Heart left ventricle (tissue), 13 donors: ENCODE measurements around the gene PEAR1.

Experiments used
- POLR2A ChIP-seq, 2 donors: fragments of 450-650 bp; IDR thresholded peaks; one replicate each; pipeline ENCODE4 v1.6.1; 2017; ENCODE audit warnings: antibody characterized with exemption in 2 of 2, mild to moderate bottlenecking in 2 of 2, moderate library complexity in 2 of 2
- TF ChIP-seq, protein P1 (sequence below), 12 donors: fragments of 200-600 bp; sonication (generic) in 4 of 12; IDR thresholded peaks; one replicate each; pipeline versions ENCODE4 v1.5.0 to v1.8.0; 2018 to 2022; ENCODE audit warnings: antibody characterized with exemption in 12 of 12, mild to moderate bottlenecking in 5 of 12
- donor health status: ischemic (EF 13 %, LVEDD 7.1; RV severe dilation, severe dysfunction).
- donor health status: DM: no; HTN: yes; CAD: no.
- donor health status: DM: no; HTN: no; CAD: no.
- donor health status: ischemic (EF 25% LVEDD 6.9; RV normal size, moderate dysfunction).
- donor health status: ischemic (EF 25% LVEDD 5.7; RV mildly dilated, moderate dysfunction).
- donor health status: ischemic (EF 35%, LVEDD 5.7; RV mildly dilated, moderate dysfunction).
- donor health status: nonischemic (EF 11% LVEDD 7.7; RV severe dilation, severe dysfunction).
- donor health status: DM: yes; HTN: yes; CAD: no.
- donor health status: PGD.
- donor health status: ischemic (EF 29% LVEDD 5.4; RV normal size, mild dysfunction).
- donor health status: nonischemic (EF 23%, LVEDD 6.1; RV moderate dilation, normal function).

DNA sequence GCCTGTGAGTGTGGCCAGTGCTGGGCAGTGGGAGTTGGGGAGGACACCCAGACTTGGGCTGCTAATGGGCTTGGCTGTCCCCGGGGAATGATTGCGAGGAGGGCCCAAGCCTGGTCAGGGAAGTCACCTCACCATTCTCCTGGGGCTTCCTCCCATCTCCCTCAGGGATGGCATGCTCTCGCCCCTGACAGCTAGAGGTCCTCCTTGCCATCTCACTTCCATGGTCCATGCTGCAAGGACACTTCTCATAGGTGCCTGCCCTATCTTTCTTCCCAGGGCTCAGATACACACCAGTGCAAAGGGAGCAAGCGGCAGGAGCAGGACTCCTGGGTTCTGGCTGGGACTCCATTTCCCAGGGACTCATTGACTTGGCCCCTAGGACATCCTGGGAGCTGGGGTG, 28.7 kb upstream of the PEAR1 start:
- TF ChIP-seq, protein P1, sequence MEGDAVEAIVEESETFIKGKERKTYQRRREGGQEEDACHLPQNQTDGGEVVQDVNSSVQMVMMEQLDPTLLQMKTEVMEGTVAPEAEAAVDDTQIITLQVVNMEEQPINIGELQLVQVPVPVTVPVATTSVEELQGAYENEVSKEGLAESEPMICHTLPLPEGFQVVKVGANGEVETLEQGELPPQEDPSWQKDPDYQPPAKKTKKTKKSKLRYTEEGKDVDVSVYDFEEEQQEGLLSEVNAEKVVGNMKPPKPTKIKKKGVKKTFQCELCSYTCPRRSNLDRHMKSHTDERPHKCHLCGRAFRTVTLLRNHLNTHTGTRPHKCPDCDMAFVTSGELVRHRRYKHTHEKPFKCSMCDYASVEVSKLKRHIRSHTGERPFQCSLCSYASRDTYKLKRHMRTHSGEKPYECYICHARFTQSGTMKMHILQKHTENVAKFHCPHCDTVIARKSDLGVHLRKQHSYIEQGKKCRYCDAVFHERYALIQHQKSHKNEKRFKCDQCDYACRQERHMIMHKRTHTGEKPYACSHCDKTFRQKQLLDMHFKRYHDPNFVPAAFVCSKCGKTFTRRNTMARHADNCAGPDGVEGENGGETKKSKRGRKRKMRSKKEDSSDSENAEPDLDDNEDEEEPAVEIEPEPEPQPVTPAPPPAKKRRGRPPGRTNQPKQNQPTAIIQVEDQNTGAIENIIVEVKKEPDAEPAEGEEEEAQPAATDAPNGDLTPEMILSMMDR (IDR thresholded peaks at IDR 0.05): no peak
- TF ChIP-seq POLR2A (IDR thresholded peaks at IDR 0.05): no peak
